ENCODE results near the gene SDK1. TPM values are rescaled to one million over a fixed set of nuclear protein-coding genes. Genes with fewer than 3 reads are reported as not detected.
A peak's percentile ranks its signal among the peaks of the same experiment; 100 is the strongest.

SDK1 gene
- total RNA-seq, 1 donor from 2014 or later, result 225 TPM

DNA sequence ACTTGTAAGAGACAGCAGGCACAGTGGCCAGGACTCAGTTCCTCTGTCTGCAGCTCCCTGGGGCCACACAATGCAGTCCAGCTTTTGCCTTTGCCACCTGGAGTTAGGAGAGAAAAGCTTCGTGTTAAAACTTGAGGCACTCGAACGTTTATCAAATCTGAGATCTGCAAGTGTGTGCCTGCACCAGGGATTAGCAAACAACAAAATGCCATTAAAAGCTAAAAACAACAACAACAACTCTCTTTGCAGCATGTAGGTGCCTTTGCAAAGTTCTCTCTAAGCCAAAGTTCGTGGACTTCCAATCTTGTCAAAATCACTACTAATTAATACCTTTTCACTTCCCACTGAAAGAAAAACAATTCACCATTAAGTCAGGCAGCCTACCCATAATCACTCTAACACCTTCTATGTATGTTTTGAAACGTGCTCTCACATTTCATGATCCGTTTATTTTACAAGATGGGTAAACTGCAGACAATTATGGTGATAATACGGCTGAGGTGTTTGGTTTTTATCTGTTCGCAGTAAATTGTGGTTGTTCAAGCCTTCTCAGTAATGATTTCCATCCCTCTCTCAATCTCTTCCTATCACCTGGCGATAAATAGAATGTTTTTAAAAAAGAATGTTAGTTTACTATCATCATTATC lies 36.2 kb upstream of the SDK1 start:
- H3K4me1 Mint-ChIP-seq (ENCODE audit: low read depth, unreplicated experiment), result peaks cover 40% of the 10 kb centered on the region
- no peak overlapping the region for H3K4me3 Mint-ChIP-seq (ENCODE audit: unreplicated experiment)
- H3K27ac Mint-ChIP-seq (ENCODE audit: unreplicated experiment), result peak overlapping the region; percentile 78
- DNase-seq, result no peak
- H3K36me3 Mint-ChIP-seq (ENCODE audit: unreplicated experiment), result no peaks in the 10 kb centered on the region
- TF ChIP-seq, protein P1, sequence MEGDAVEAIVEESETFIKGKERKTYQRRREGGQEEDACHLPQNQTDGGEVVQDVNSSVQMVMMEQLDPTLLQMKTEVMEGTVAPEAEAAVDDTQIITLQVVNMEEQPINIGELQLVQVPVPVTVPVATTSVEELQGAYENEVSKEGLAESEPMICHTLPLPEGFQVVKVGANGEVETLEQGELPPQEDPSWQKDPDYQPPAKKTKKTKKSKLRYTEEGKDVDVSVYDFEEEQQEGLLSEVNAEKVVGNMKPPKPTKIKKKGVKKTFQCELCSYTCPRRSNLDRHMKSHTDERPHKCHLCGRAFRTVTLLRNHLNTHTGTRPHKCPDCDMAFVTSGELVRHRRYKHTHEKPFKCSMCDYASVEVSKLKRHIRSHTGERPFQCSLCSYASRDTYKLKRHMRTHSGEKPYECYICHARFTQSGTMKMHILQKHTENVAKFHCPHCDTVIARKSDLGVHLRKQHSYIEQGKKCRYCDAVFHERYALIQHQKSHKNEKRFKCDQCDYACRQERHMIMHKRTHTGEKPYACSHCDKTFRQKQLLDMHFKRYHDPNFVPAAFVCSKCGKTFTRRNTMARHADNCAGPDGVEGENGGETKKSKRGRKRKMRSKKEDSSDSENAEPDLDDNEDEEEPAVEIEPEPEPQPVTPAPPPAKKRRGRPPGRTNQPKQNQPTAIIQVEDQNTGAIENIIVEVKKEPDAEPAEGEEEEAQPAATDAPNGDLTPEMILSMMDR (IDR thresholded peaks at IDR 0.05; ENCODE audit: partially characterized antibody, unreplicated experiment), result no peak
- H3K9me3 Mint-ChIP-seq (ENCODE audit: unreplicated experiment), result peaks cover 8% of the 10 kb centered on the region
- peaks cover 2% of the 10 kb centered on the region for H3K27me3 Mint-ChIP-seq (ENCODE audit: unreplicated experiment)

- no peak for DNase-seq
- Mint-ChIP-seq H3K9me3 (ENCODE audit: unreplicated experiment) (peaks cover 8% of the 10 kb centered on the region), H3K27me3 (ENCODE audit: unreplicated experiment) (peaks cover 2% of the 10 kb centered on the region), H3K36me3 (ENCODE audit: unreplicated experiment) (no peaks in the 10 kb centered on the region), H3K4me1 (ENCODE audit: low read depth, unreplicated experiment) (peaks cover 36% of the 10 kb centered on the region), H3K27ac (ENCODE audit: unreplicated experiment) (peak overlapping the region; percentile 91), H3K4me3 (ENCODE audit: unreplicated experiment) (no peak overlapping the region)
- TF ChIP-seq, protein P1 (IDR thresholded peaks at IDR 0.05; ENCODE audit: partially characterized antibody, unreplicated experiment), result no peak
These were observed 35.7 kb upstream of the SDK1 start for GRCh38 chr7:3265388-3265787.

- DNase-seq, result no peak
- H3K4me1 Mint-ChIP-seq (ENCODE audit: low read depth, unreplicated experiment), result peaks cover 32% of the 10 kb centered on the region
- peaks cover 8% of the 10 kb centered on the region for H3K9me3 Mint-ChIP-seq (ENCODE audit: unreplicated experiment)
- H3K4me3 Mint-ChIP-seq (ENCODE audit: unreplicated experiment), result peak overlapping the region; percentile 45
- TF ChIP-seq, protein P1 (IDR thresholded peaks at IDR 0.05; ENCODE audit: partially characterized antibody, unreplicated experiment), result no peak
- H3K27ac Mint-ChIP-seq (ENCODE audit: unreplicated experiment), result peak overlapping the region; percentile 91
- no peaks in the 10 kb centered on the region for H3K36me3 Mint-ChIP-seq (ENCODE audit: unreplicated experiment)
- H3K27me3 Mint-ChIP-seq (ENCODE audit: unreplicated experiment), result peaks cover 2% of the 10 kb centered on the region
These were observed 34.8 kb upstream of the SDK1 start for GRCh38 chr7:3266240-3266639.

GRCh38 chr7:3267966-3268690 lies 32.9 kb upstream of the SDK1 start:
- H3K27ac Mint-ChIP-seq (ENCODE audit: unreplicated experiment), result no peak overlapping the region
- H3K4me3 Mint-ChIP-seq (ENCODE audit: unreplicated experiment), result peak overlapping the region; percentile 82
- TF ChIP-seq, protein P1 (IDR thresholded peaks at IDR 0.05; ENCODE audit: partially characterized antibody, unreplicated experiment), result no peak
- peaks cover 11% of the 10 kb centered on the region for H3K27me3 Mint-ChIP-seq (ENCODE audit: unreplicated experiment)
- peaks cover 17% of the 10 kb centered on the region for H3K9me3 Mint-ChIP-seq (ENCODE audit: unreplicated experiment)
- peaks cover 41% of the 10 kb centered on the region for H3K4me1 Mint-ChIP-seq (ENCODE audit: low read depth, unreplicated experiment)
- H3K36me3 Mint-ChIP-seq (ENCODE audit: unreplicated experiment), result peaks cover 4% of the 10 kb centered on the region
- peak; percentile 72 for DNase-seq

DNA sequence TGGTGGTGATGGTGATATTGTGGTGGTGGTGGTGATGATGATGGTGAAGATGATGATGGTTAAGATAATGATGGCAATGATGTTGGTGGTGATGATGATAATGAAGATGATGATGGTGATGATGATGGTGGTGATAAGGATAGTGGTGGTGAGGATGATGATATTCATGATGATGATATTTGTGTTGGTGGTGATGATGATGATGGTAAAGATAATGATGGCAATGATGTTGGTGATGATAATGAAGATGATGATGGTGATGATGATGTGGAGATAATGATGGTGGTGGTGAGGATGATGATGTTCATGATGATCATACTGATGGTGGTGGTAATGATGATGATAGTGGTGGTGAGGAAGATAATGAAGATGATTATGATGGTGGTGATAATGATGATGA lies 30.7 kb upstream of the SDK1 start:
- TF ChIP-seq, protein P1 (IDR thresholded peaks at IDR 0.05; ENCODE audit: partially characterized antibody, unreplicated experiment), result no peak
- Mint-ChIP-seq H3K36me3 (ENCODE audit: unreplicated experiment) (peaks cover 6% of the 10 kb centered on the region), H3K27ac (ENCODE audit: unreplicated experiment) (no peak overlapping the region), H3K4me3 (ENCODE audit: unreplicated experiment) (no peak overlapping the region), H3K4me1 (ENCODE audit: low read depth, unreplicated experiment) (peaks cover 40% of the 10 kb centered on the region), H3K27me3 (ENCODE audit: unreplicated experiment) (peaks cover 19% of the 10 kb centered on the region), H3K9me3 (ENCODE audit: unreplicated experiment) (peaks cover 24% of the 10 kb centered on the region)
- no peak for DNase-seq
